Measurements from ENCODE around the gene ZNF37A.
"Not testable (repeated sequence)": the region's sequence is repeated elsewhere in the genome, so short reads cannot be mapped to it uniquely, and the experiment has no call there.

Gene ZNF37A

DNA sequence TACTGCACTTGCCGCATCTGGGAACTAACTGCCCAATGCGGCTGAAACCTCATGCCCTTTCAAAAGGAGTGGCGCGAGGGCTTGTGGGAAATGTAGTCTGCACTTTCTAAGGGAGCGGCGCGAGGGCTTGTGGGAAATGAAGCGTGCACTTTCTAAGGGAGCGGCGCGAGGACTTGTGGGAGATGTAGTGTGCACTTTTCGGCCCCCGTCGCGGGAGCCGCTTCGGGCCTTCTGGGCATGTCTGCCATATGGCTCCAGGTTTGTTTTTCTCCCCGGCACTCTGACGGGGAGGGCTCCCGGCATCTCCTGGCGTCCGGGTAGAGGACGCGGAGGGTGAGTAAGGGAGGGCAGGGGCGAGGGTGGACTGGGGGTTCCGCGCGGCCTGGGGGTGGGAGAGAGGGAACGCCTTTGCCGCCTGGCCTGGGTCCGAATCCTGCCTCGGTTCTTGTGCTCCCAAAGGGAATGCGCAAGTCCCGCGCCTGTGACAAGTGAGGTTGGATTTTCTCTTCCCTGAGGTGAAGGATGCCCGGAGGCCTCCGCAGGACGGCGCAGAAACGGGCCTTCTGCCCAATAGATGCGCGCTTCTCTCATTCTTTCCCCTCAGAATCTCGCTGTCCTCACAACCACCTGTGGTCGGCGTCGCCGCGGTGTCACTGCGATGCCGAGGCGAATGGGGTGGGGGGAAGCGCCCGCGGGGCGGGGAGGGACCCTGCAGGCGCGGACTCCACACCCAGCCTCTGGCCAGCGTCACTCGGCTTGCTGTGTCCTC is at the start of gene ZNF37A:
ZNF37A (plus strand) TSS at position 180 of the 769 bp plus-strand sequence. CDS start 2,281 bp downstream, outside the sequence.
- DNase-seq, result peak; percentile 86

GRCh38 chr10:38045129-38045528 is 49.0 kb upstream of the ZNF37A start:
- DNase-seq, result no peak

DNA sequence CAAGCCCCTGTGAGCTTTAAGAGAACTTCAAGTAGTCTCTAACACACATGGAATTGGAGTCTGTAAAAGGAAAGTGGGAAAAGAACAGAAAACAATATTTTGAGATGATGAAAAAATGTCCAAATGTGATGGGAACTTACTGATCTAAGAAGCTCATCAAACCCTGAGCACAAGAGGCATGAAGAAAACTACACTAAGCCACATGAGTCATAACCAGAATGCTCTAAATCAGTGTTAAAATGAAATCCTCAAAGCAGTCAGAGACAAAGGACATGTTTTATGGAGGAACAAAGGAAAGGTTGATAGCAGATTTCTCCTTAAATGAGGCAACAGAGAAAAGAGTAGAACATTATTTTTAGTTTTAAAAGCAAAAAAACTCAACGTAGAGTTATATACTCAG is 46.5 kb upstream of the ZNF37A start:
- DNase-seq, result no peak

GRCh38 chr10:38050212-38050611 is 43.9 kb upstream of the ZNF37A start:
- DNase-seq, result no peak

- DNase-seq, result no peak
Observed at GRCh38 chr10:38054361-38054797, 39.8 kb upstream of the ZNF37A start.

DNA sequence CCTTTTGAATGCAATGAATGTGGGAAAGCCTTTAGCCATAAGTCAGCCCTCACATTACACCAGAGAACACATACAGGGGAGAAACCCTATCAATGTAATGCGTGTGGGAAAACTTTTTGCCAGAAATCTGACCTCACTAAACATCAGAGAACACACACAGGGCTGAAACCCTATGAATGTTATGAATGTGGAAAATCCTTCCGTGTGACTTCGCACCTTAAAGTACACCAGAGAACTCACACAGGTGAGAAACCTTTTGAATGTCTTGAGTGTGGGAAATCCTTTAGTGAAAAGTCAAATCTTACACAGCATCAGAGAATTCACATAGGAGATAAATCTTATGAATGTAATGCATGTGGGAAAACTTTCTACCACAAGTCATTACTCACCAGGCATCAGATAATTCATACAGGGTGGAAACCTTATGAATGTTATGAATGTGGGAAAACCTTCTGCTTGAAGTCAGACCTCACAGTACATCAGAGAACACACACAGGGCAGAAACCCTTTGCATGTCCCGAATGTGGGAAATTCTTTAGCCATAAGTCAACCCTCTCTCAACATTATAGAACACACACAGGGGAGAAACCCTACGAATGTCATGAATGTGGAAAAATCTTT is 38.8 kb upstream of the ZNF37A start:
- DNase-seq, result not testable (repeated sequence)

DNA sequence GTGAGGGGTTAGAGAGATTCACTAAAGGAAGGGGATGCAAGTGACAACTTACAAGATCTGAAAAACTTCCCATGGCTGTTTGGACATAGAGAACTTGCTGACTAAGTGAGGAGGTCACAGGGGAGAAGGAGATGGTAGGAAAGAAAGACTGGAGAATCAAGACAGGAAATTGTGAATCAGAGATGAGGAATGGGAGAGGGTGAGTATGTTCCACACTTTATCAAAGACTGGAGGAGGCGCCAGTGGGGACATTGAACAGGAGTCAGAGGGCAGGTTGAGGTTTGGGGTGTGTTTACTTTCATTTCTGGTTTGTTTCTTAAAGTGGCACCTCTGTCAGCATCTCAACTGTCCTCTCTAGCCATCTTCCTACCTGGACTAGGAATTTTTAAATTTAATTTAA is 24.5 kb upstream of the ZNF37A start:
- not testable (repeated sequence) for DNase-seq

DNA sequence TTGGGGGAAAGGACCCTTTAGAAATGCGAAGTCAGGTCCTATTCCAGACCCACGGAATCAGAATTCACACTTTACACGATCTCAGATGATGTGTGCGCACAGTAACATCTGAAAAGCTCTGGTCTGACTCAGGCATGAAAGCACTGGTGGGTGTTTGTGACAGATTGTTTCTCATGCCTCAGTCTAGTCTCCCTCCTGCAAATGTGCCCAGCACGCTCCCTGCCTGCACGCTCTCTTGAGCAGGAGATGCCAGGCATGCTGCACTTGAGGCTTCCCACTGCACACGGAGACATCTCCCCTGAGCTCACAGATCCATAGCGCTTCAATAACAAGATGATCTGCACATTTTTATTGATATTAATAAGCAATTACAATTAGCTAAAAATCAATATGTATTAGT is 23.6 kb upstream of the ZNF37A start:
- no peak for DNase-seq

DNA sequence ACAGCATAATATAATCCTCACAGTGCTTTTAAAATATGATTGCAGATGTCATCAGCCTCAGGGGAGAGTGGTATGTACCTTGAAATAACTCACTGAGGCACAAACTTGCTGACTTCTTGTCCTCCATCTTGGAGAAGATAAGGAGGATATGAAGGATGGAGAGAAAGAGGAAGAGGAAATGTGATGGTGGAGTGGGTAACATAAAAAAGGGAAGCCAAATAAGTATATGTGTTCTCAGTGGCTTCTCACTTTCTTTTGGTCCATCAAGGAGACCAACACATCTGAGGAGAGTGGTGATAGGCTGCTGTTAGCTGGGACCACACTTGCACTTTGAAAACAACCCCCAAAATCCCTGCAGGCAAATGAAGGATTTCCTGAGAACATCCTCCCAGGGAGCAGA is 21.6 kb upstream of the ZNF37A start:
- DNase-seq, result no peak

DNA sequence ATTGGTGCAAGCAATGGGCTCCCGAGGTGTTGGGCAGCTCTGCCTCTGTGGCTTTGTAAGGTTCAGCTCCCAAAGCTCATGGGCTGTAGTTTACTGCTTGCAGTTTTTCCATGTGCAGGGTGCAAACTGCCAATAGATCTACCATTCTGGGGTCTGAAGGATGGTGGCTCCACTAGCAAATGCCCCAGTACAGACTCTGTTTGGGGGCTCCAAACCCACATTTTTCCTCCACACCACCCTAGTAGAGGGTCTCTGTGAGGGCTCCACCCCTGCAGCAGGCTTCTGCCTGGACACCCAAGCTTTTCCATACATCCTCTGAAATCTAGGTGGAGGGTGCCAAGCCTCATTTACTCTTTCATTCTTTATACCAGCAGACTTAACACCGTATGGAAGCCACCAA is 17.4 kb upstream of the ZNF37A start:
- no peak for DNase-seq

- not testable (repeated sequence) for DNase-seq
Observed at GRCh38 chr10:38093318-38093717, 819 bp upstream of the ZNF37A start.

DNA sequence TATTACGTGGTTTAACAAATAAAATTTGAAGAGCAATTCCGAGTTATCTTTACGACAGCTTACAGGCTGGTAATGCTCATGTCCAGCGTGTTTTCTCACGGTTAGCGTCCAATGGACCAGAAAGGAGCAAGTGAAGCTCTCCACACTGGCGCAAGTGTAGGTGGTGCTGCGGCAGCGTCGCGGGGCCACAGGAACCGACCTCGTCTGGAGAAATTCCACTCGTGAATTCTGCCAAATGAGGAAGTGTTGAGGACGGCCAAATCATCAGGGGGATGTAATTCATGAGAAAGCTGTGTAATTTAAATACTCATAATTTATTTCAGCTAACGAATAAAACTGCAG is 350 bp upstream of the ZNF37A start:
- DNase-seq, result no peak

DNA sequence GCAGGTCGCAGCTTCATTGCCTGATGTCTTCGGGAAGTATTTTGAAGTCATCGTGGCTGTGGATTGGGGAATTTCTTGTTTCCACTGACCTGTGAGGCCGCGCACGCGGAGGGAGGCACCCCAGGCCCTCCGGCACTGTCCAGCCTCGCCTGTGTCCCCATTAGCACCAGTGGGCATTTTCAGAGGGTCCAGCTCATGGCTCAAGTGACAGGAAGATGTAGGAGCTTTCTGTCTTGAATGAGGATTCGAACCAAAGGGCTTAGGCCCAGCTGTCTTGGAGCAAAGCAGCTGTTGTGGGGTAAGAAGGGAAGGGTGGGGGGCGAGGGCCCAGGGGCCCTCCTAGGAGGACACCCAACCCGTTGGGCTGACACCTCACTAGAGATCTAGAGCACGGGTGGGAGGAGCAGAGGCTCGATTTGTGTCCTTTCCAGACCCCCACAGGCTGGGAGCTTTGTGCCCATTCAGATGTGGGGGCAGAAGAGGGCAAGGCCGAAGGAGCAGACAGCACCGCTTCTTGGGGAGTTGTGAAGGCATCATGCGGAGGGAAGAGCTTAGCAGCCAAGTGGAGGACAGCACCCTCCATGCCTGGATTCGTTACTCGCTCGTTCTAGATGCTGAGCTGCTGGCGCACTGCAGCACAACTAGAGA is 914 bp downstream of the ZNF37A start:
- no peak for DNase-seq

DNA sequence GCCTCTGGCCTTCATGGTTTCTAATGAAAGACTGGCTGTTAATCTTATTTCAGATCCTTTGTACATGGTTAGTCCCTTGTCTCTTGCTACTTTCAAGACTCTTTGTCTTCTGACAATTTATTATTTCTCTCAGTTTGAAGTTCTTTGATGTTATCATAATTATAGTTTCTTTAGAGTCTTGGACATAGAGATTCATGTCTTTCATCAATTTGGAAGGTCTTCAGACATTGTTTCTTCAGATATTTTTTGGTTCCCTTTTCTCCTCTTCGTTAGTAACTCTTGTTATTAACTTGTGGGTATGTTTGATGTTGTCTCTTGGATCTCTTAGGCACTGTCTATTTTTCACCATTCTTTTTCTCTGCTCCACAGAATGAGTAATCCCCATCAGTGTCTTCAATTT is 8.7 kb downstream of the ZNF37A start:
- no peak for DNase-seq

DNA sequence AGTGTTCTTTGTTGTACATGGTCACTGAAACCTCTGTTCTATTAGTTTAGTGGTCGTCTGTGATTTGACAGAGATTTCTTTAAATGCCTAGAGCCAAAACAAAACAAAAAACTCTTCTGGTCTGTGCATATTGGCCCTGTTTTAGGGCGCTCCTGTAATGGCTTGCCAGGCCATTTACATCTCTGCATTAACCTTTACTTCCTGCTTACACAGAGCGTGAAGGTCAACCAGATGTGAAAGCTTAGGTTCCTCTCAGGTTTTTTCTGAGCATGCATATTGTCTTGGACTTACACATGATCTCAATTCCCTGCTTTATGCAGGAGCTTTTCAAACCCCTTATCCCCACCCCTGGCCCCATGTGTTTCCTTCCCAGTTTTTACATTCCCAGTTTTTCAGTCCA is 9.6 kb downstream of the ZNF37A start:
- DNase-seq, result no peak

- no peak for DNase-seq
Observed at GRCh38 chr10:38112159-38112558, 18.0 kb downstream of the ZNF37A start.

DNA sequence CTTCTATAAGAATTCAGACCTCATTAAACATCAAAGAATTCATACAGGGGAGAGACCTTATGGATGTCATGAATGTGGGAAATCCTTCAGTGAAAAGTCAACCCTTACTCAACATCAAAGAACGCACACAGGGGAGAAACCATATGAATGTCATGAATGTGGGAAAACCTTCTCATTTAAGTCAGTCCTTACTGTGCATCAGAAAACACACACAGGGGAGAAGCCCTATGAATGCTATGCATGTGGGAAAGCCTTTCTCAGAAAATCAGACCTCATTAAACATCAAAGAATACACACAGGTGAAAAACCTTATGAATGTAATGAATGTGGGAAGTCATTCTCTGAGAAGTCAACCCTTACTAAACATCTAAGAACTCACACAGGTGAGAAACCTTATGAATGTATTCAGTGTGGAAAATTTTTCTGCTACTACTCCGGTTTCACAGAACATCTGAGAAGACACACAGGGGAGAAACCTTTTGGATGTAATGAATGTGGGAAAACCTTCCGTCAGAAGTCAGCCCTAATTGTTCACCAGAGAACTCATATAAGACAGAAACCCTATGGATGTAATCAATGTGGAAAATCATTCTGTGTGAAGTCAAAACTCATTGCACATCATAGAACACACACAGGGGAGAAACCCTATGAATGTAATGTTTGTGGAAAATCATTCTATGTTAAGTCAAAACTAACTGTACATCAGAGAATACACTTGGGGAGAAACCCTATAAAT is 24.1 kb downstream of the ZNF37A start:
- DNase-seq, result no peak

GRCh38 chr10:38119038-38119437 is 24.9 kb downstream of the ZNF37A start:
- DNase-seq, result no peak

DNA sequence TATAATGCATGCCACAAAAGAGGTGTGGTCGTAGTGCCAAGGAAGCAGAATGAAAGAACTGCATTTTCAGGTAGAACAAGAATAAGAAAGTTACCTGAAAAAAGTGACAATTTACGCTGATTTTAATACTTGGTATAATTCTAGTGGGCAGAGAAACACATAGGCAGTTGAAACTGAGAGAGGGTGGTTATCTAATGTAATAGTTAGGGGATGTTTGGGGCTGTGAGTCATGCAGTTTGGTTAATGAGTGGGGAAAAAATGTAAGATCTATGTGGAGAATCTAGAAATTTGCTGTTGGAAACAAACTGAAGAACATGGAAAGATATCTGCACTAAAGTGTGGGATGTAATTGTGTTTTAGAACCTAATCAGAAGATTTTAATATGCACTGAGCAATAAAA is 33.7 kb downstream of the ZNF37A start:
- no peak for DNase-seq

DNA sequence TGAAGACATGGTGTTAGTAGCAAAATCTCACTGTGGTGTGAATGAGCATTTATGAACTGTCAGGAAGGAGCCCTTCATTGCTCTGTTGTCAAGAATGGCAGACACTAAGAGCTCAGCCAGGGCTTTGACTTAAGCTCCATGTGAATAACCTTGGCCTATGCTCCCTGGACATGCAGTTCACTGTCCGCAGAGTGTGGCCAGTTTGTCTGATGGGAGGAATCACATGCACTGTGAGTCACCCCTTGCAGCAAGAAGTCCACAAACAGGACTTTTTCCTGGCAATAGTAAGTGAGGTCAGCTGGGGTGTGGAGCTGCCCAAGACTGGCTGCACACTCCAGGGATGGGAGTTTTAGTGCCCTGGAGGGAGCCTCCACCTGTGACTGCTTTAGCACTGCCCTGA is 49.5 kb downstream of the ZNF37A start:
- DNase-seq, result no peak

- DNase-seq, result no peak
Observed at GRCh38 chr10:38146579-38147333, 52.6 kb downstream of the ZNF37A start.

DNA sequence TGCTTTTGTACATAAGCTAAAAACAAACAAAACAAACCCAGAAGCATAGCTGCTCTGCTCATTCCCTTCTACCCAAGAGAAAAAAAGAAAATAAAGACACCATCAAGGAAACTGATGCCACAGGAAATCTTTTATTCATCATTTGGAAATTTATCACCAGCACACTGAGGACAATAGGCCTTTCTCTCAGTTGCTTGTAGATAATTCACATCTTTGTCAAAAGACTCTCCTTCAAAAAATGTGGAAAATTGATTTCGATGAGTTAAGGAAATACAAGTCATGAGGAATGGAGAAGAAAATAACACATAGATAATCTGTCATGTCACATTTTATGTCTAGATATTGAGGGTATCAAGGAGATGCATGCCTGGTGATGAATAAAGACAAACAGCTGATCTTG is 53.5 kb downstream of the ZNF37A start:
- DNase-seq, result no peak
